Gastroesophageal sphincter (tissue), 3 donors: ENCODE data around the gene CAMK1D.

Source experiments
- POLR2AphosphoS5 ChIP-seq: sonication (generic); formaldehyde crosslinking; IDR thresholded peaks from one replicate; pipeline ENCODE4 v1.6.1; 2017; ENCODE audit warnings: antibody characterized with exemption
- TF ChIP-seq, protein P1 (sequence below), 4 experiments: fragments of 200-600 bp in 2 of 4; fragments of 450-650 bp in 2 of 4; sonication (generic) in 1 of 4; IDR thresholded peaks; one replicate each; pipeline ENCODE4 v1.5.1; 2017 to 2019; ENCODE audit warnings: antibody characterized with exemption in 4 of 4, mild to moderate bottlenecking in 2 of 4, moderate library complexity in 2 of 4

DNA sequence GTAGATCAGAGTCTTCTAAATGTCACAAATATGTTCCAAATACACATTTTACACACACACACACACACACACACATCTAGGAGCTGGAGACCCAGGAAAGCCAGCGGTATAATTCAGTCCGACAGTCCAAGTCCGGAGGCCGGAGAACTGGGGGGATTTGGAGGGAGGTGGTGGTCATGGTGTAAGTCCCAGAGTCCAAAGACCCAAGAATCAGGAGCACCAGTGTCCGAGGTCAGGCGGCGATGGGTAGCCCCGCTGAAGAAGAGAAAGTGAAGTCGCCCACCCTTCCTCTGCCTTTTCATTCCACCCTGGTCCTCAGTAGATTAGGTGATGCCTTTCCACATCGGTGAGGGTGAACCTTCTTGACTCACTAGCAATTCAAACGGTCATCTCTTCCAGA, 154.8 kb downstream of the CAMK1D start:
- TF ChIP-seq, protein P1, sequence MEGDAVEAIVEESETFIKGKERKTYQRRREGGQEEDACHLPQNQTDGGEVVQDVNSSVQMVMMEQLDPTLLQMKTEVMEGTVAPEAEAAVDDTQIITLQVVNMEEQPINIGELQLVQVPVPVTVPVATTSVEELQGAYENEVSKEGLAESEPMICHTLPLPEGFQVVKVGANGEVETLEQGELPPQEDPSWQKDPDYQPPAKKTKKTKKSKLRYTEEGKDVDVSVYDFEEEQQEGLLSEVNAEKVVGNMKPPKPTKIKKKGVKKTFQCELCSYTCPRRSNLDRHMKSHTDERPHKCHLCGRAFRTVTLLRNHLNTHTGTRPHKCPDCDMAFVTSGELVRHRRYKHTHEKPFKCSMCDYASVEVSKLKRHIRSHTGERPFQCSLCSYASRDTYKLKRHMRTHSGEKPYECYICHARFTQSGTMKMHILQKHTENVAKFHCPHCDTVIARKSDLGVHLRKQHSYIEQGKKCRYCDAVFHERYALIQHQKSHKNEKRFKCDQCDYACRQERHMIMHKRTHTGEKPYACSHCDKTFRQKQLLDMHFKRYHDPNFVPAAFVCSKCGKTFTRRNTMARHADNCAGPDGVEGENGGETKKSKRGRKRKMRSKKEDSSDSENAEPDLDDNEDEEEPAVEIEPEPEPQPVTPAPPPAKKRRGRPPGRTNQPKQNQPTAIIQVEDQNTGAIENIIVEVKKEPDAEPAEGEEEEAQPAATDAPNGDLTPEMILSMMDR (IDR thresholded peaks at IDR 0.05): no peak
- no peak for TF ChIP-seq POLR2AphosphoS5
